ENCODE measurements around the gene SLC34A1.

SLC34A1 gene

DNA sequence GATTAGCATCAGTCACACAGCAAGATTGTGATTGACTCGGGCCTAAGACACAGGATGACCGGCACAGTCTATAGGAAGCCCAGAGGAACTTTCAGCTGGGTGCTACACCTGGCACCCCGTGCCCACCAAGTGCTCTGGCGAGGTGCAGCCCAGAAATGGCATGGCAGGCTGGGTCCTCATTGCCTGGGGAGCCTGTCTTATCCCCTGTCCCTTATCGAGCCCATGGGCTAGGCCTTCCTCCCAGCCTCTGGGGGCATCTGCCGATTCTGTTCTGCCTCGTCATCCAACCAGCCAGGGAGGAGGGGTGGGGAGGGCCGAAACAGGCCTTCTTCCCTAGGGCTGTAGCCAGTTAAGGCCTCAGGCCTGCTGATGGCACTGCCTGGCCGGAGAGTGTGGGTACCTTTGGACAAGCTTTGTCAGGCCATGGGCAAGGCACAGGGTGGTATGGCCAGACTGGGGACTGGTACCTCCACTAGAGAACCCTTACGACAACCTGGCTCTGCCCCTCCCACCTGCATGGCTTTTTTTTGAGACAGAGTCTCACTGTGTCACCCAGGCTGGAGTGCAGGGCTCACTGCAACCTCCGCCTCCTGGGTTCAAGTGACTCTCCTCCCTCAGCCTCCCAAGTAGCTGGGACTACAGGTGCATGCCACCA, 43.8 kb downstream of the SLC34A1 start:
- TF ChIP-seq, protein P1, sequence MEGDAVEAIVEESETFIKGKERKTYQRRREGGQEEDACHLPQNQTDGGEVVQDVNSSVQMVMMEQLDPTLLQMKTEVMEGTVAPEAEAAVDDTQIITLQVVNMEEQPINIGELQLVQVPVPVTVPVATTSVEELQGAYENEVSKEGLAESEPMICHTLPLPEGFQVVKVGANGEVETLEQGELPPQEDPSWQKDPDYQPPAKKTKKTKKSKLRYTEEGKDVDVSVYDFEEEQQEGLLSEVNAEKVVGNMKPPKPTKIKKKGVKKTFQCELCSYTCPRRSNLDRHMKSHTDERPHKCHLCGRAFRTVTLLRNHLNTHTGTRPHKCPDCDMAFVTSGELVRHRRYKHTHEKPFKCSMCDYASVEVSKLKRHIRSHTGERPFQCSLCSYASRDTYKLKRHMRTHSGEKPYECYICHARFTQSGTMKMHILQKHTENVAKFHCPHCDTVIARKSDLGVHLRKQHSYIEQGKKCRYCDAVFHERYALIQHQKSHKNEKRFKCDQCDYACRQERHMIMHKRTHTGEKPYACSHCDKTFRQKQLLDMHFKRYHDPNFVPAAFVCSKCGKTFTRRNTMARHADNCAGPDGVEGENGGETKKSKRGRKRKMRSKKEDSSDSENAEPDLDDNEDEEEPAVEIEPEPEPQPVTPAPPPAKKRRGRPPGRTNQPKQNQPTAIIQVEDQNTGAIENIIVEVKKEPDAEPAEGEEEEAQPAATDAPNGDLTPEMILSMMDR (IDR thresholded peaks at IDR 0.05; ENCODE audit: extremely low read depth, insufficient read depth, missing control alignments) = no peak
- in situ Hi-C loops (cut with MboI; ENCODE audit: low pct_unique_long_range_greater_than_20kb, low sequenced_read_pairs, unreplicated experiment) = no loop called here
- DNase-seq (ENCODE audit: low spot score) = no peak

GRCh38 chr5:177428574-177429217, 44.5 kb downstream of the SLC34A1 start:
- in situ Hi-C loops (cut with MboI; ENCODE audit: low pct_unique_long_range_greater_than_20kb, low sequenced_read_pairs, unreplicated experiment) = no loop called here
- TF ChIP-seq, protein P1 (IDR thresholded peaks at IDR 0.05; ENCODE audit: extremely low read depth, insufficient read depth, missing control alignments) = no peak
- DNase-seq (ENCODE audit: low spot score) = no peak

GRCh38 chr5:177429248-177430040, 45.2 kb downstream of the SLC34A1 start:
- DNase-seq (ENCODE audit: low spot score) = peak; percentile 83
- in situ Hi-C loops (cut with MboI; ENCODE audit: low pct_unique_long_range_greater_than_20kb, low sequenced_read_pairs, unreplicated experiment) = no loop called here
- TF ChIP-seq, protein P1 (IDR thresholded peaks at IDR 0.05; ENCODE audit: extremely low read depth, insufficient read depth, missing control alignments) = no peak

GRCh38 chr5:177430140-177430951, 46.1 kb downstream of the SLC34A1 start:
- TF ChIP-seq, protein P1 (IDR thresholded peaks at IDR 0.05; ENCODE audit: extremely low read depth, insufficient read depth, missing control alignments) = no peak
- DNase-seq (ENCODE audit: low spot score) = peak; percentile 44
- in situ Hi-C loops (cut with MboI; ENCODE audit: low pct_unique_long_range_greater_than_20kb, low sequenced_read_pairs, unreplicated experiment) = no loop called here

- DNase-seq (ENCODE audit: low spot score) = no peak
- in situ Hi-C loops (cut with MboI; ENCODE audit: low pct_unique_long_range_greater_than_20kb, low sequenced_read_pairs, unreplicated experiment) = no loop called here
- TF ChIP-seq, protein P1 (IDR thresholded peaks at IDR 0.05; ENCODE audit: extremely low read depth, insufficient read depth, missing control alignments) = no peak
These were observed 46.7 kb downstream of the SLC34A1 start for GRCh38 chr5:177430972-177431316.

Data from GM13977 (cell line).